Ovary (tissue), 9 donors: ENCODE data around the gene EPN1. TPM values are rescaled to one million over a fixed set of nuclear protein-coding genes. Genes with fewer than 3 reads are reported as not detected.
"Not testable (repeated sequence)": the region's sequence is repeated elsewhere in the genome, so short reads cannot be mapped to it uniquely, and the experiment has no call there.

Experiments
- DNase-seq, 5 donors: peaks; one replicate each; pipeline ENCODE4 v3.0.0-alpha.2; 2019 to 2020
- H3K27ac ChIP-seq, 2 donors: fragments of 200-600 bp; one replicate each; pipeline versions ENCODE4 v1.5.1 to v1.8.0; 2019 to 2022
- H3K27me3 ChIP-seq: fragments of 200-600 bp; one replicate; pipeline ENCODE4 v1.8.0; 2022
- H3K36me3 ChIP-seq: fragments of 200-600 bp; sonication (generic); one replicate; pipeline ENCODE4 v1.5.1; 2019
- H3K4me1 ChIP-seq: one replicate; pipeline ENCODE4 v1.8.1; 2013; ENCODE audit warnings: mild to moderate bottlenecking, moderate library complexity; ENCODE audit not compliant: insufficient read depth
- H3K4me3 ChIP-seq: fragments of 200-600 bp; sonication (generic); one replicate; pipeline ENCODE4 v1.5.1; 2017
- H3K9me3 ChIP-seq, 2 donors: fragments of 200-600 bp in 1 of 2; sonication (generic) in 1 of 2; one replicate each; pipeline versions ENCODE4 v1.5.1 to v1.8.1; 2013 to 2019; ENCODE audit warnings: mild to moderate bottlenecking in 1 of 2, moderate library complexity in 1 of 2
- EP300 ChIP-seq: sonication (generic); formaldehyde crosslinking; IDR thresholded peaks from one replicate; pipeline ENCODE4 v1.6.1; 2017; ENCODE audit warnings: antibody characterized with exemption
- POLR2A ChIP-seq: fragments of 450-650 bp; IDR thresholded peaks from one replicate; pipeline ENCODE4 v1.6.1; 2017; ENCODE audit warnings: antibody characterized with exemption, mild to moderate bottlenecking, moderate library complexity
- WGBS, 3 donors: extraction: QIAGEN DNeasy Blood & Tissue Kit in 1 of 3; methylation state at CpG; one replicate each; pipeline versions ENCODE4 v1.1.5 to v1.1.7; 2013 to 2017; 5-methylcytosine and 5-hydroxymethylcytosine counted together
- intact Hi-C, 4 donors: fragments of 100-400 bp; cut with DNase I; formaldehyde crosslinking; loops; one replicate each; pipeline versions ENCODE4 v1.11.0 to v1.15.1; 2022 to 2023
- polyA plus RNA-seq, 2 donors: library from polyadenylated mRNA; stranded (reverse); fragments of 200-250 nt in 1 of 2; fragments of 350-450 nt in 1 of 2; fragmentation: Illumina TruSeq in 1 of 2; extraction: RNeasy Lipid Tissue Mini Kit (QIAGEN cat#74804) in 1 of 2; gene quantifications; one replicate each; pipeline ENCODE4 v1.2.3, GENCODE V29; 2013 to 2014
- small RNA-seq: library from RNA; depleted of rRNA; stranded (forward); fragments of <200 nt; gene quantifications from one replicate; pipeline ENCODE3, GENCODE V24; 2016
- total RNA-seq, 7 donors: library from RNA; depleted of rRNA in 2 of 7; stranded (reverse); fragments of >200 nt in 2 of 7; fragmentation: NEBNext Ultra II Directional in 3 of 7; extraction: Animal tissue kit (Norgen Biotek cat#: 25700) in 3 of 7; gene quantifications; one replicate each; pipeline versions ENCODE4 v1.1.0 to v1.2.4, GENCODE V29; 2016 to 2023
- TF ChIP-seq, protein P1 (sequence below), 3 donors: fragments of 450-650 bp in 2 of 3; fragments of 200-600 bp in 1 of 3; IDR thresholded peaks; one replicate each; pipeline versions ENCODE4 v1.5.1 to v1.8.0; 2016 to 2022; ENCODE audit warnings: antibody characterized with exemption in 3 of 3, mild to moderate bottlenecking in 1 of 3
- donor health status: DM: no; HTN: no; CAD: no; lungs with moderate emphysema.
- donor health status: DM: no; HTN: no; CAD: no.
- donor health status: Bipolar disorder and iron deficiency.
- donor health status: DM: yes; HTN: yes; CAD: no.
- donor health status: DM: no; HTN: no; CAD: no.
- donor health status: DM: yes; HTN: yes; CAD: no.

Gene EPN1
- total and polyA plus RNA-seq, 9 donors, result 11.0 to 187 (median 116) TPM

DNA sequence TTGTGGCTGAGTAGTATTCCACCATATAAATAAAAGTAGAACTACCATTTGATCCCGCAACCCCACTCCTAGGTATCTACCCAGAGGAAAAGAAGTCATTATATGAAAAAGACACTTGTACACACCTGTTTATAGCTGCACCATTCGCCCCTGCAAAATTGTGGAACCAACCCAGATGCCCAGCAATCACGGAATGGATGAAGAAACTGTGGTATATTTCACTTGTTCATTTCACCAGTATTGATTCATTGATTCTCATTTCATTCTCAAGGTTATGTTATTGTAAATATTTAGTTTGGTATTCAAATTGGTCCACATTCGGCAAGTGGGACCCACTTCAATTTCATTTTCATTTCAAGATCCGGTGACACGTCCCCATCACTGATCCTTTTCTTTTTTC lies 75.7 kb downstream of the EPN1 start:
- Histone ChIP-seq H3K27me3 (no peaks in the 10 kb centered on the region), H3K4me3 (no peak overlapping the region), H3K4me1 (no peaks in the 10 kb centered on the region), H3K27ac (no peak overlapping the region), H3K9me3 (no peaks in the 10 kb centered on the region), H3K36me3 (no peaks in the 10 kb centered on the region)
- TF ChIP-seq POLR2A (no peak), EP300 (no peak)
- TF ChIP-seq, protein P1, sequence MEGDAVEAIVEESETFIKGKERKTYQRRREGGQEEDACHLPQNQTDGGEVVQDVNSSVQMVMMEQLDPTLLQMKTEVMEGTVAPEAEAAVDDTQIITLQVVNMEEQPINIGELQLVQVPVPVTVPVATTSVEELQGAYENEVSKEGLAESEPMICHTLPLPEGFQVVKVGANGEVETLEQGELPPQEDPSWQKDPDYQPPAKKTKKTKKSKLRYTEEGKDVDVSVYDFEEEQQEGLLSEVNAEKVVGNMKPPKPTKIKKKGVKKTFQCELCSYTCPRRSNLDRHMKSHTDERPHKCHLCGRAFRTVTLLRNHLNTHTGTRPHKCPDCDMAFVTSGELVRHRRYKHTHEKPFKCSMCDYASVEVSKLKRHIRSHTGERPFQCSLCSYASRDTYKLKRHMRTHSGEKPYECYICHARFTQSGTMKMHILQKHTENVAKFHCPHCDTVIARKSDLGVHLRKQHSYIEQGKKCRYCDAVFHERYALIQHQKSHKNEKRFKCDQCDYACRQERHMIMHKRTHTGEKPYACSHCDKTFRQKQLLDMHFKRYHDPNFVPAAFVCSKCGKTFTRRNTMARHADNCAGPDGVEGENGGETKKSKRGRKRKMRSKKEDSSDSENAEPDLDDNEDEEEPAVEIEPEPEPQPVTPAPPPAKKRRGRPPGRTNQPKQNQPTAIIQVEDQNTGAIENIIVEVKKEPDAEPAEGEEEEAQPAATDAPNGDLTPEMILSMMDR (IDR thresholded peaks at IDR 0.05), result no peak
- DNase-seq, result no peak
- WGBS, 3 donors, result 82 to 86% (median 85%) methylated on average over 6 of the region's 6 CpGs
- intact Hi-C loops, result no loop called here

GRCh38 chr19:55753401-55753800 lies 78.4 kb downstream of the EPN1 start:
- no peak overlapping the region for H3K4me3 ChIP-seq
- 58 to 73% (median 70%) methylated on average over 3 of the region's 3 CpGs for WGBS, 3 donors
- no peaks in the 10 kb centered on the region for H3K4me1 ChIP-seq

GRCh38 chr19:55756808-55757207 lies 81.8 kb downstream of the EPN1 start:
- H3K9me3 ChIP-seq, H3K36me3 ChIP-seq, H3K27ac ChIP-seq, H3K4me3 ChIP-seq, H3K27me3 ChIP-seq, DNase-seq, intact Hi-C loops, H3K4me1 ChIP-seq: not testable (repeated sequence)
- whole genome bisulfite sequencing, 3 donors, result 77 to 80% (median 78%) methylated on average over 4 of the region's 4 CpGs

More at GRCh38 chr19:55753401-55753800, 78.4 kb downstream of the EPN1 start:
- intact Hi-C loops, result no loop called here
- Histone ChIP-seq H3K27ac (no peak overlapping the region), H3K36me3 (no peaks in the 10 kb centered on the region), H3K9me3 (no peaks in the 10 kb centered on the region), H3K27me3 (no peaks in the 10 kb centered on the region)
- DNase-seq, result no peak
- TF ChIP-seq, protein P1 (IDR thresholded peaks at IDR 0.05), result no peak
- TF ChIP-seq EP300 (no peak), POLR2A (no peak)

GRCh38 chr19:55758797-55759196 lies 83.8 kb downstream of the EPN1 start, which contains the start of gene RFPL4A:
Gene RFPL4A, plus strand, starts transcription at chr19:55759097. Its CDS starts 2,704 bp downstream, at chr19:55761801.
- H3K9me3 ChIP-seq, H3K27ac ChIP-seq, H3K27me3 ChIP-seq, H3K36me3 ChIP-seq, H3K4me1 ChIP-seq, H3K4me3 ChIP-seq, DNase-seq, intact Hi-C loops: not testable (repeated sequence)
- WGBS, 3 donors, result 73 to 85% (median 81%) methylated on average over 2 to 3 of the region's 3 CpGs

Small RNAs within 50 kb of the gene (small RNA-seq; reads per million reads assigned to genes)
- not detected for gene AC010525.2

Other genes with a start within 250 kb of the EPN1 start
- not detected for gene SHISA7, start 231.9 kb upstream of the EPN1 start, total RNA-seq
- not detected for gene SHISA7, start 231.9 kb upstream of the EPN1 start, polyA plus RNA-seq
- 10 to 100 TPM; 21.8 to 39.2 (median 31.7) TPM for gene ISOC2, start 213.6 kb upstream of the EPN1 start, total RNA-seq
- gene ISOC2, start 213.6 kb upstream of the EPN1 start, polyA plus RNA-seq, result 10 to 100 TPM in 1 of 2 donors, 1 to 10 TPM in 1; 1.4 to 39.4 TPM
- gene C19orf85, start 210.5 kb upstream of the EPN1 start, total RNA-seq, result not detected
- gene C19orf85, start 210.5 kb upstream of the EPN1 start, polyA plus RNA-seq, result not detected
- gene ZNF628, start 198.6 kb upstream of the EPN1 start, total RNA-seq, result 10 to 100 TPM in 2 of 7 donors, 1 to 10 TPM in 5; 3.8 to 18.4 (median 8.7) TPM
- gene ZNF628, start 198.6 kb upstream of the EPN1 start, polyA plus RNA-seq, result 1 to 10 TPM in 1 of 2 donors, not detected in 1; 8.7 TPM
- 10 to 100 TPM in 6 of 7 donors, 1 to 10 TPM in 1; 9.2 to 40.4 (median 35.8) TPM for gene NAT14, start 190.0 kb upstream of the EPN1 start, total RNA-seq
- 10 to 100 TPM in 1 of 2 donors, 1 to 10 TPM in 1; 3.2 to 23.5 TPM for gene NAT14, start 190.0 kb upstream of the EPN1 start, polyA plus RNA-seq
- gene SSC5D, start 186.8 kb upstream of the EPN1 start, total RNA-seq, result 10 to 100 TPM in 6 of 7 donors, 1 to 10 TPM in 1; 5.7 to 29.7 (median 21.1) TPM
- gene SSC5D, start 186.8 kb upstream of the EPN1 start, polyA plus RNA-seq, result 10 to 100 TPM; 10.1 to 11.4 TPM
- gene SBK2, start 138.1 kb upstream of the EPN1 start, total RNA-seq, result 1 to 10 TPM in 1 of 7 donors, under 1 TPM in 1, not detected in 5; 0.20 to 1.0 TPM
- not detected for gene SBK2, start 138.1 kb upstream of the EPN1 start, polyA plus RNA-seq
- under 1 TPM in 4 of 7 donors, not detected in 3; 0.17 to 0.34 (median 0.26) TPM for gene SBK3, start 129.7 kb upstream of the EPN1 start, total RNA-seq
- gene SBK3, start 129.7 kb upstream of the EPN1 start, polyA plus RNA-seq, result not detected
- gene ZNF579, start 94.4 kb upstream of the EPN1 start, total RNA-seq, result 10 to 100 TPM in 5 of 7 donors, 1 to 10 TPM in 2; 2.7 to 24.4 (median 16.8) TPM
- gene ZNF579, start 94.4 kb upstream of the EPN1 start, polyA plus RNA-seq, result 10 to 100 TPM in 1 of 2 donors, 1 to 10 TPM in 1; 5.6 to 10.5 TPM
- gene FIZ1, start 75.7 kb upstream of the EPN1 start, total RNA-seq, result 10 to 100 TPM in 5 of 7 donors, 1 to 10 TPM in 2; 3.6 to 22.7 (median 16.6) TPM
- gene FIZ1, start 75.7 kb upstream of the EPN1 start, polyA plus RNA-seq, result 10 to 100 TPM in 1 of 2 donors, 1 to 10 TPM in 1; 9.4 to 11.0 TPM
- 10 to 100 TPM; 13.7 to 22.3 (median 17.8) TPM for gene ZNF524, start 74.9 kb upstream of the EPN1 start, total RNA-seq
- gene ZNF524, start 74.9 kb upstream of the EPN1 start, polyA plus RNA-seq, result 10 to 100 TPM in 1 of 2 donors, under 1 TPM in 1; 0.15 to 28.0 TPM
- 10 to 100 TPM in 5 of 7 donors, 1 to 10 TPM in 2; 4.0 to 20.9 (median 17.6) TPM for gene ZNF865, start 69.6 kb upstream of the EPN1 start, total RNA-seq
- 10 to 100 TPM in 1 of 2 donors, under 1 TPM in 1; 0.42 to 10.5 TPM for gene ZNF865, start 69.6 kb upstream of the EPN1 start, polyA plus RNA-seq
- gene ZNF784, start 50.7 kb upstream of the EPN1 start, total RNA-seq, result 10 to 100 TPM in 4 of 7 donors, 1 to 10 TPM in 3; 6.5 to 16.9 (median 11.7) TPM
- gene ZNF784, start 50.7 kb upstream of the EPN1 start, polyA plus RNA-seq, result 10 to 100 TPM in 1 of 2 donors, 1 to 10 TPM in 1; 6.0 to 12.3 TPM
- gene ZNF580, start 34.2 kb upstream of the EPN1 start, total RNA-seq, result 10 to 100 TPM; 24.9 to 70.6 (median 65.3) TPM
- 10 to 100 TPM; 14.5 to 37.3 TPM for gene ZNF580, start 34.2 kb upstream of the EPN1 start, polyA plus RNA-seq
- gene ZNF581, start 31.6 kb upstream of the EPN1 start, total RNA-seq, result 10 to 100 TPM; 21.9 to 40.2 (median 34.0) TPM
- gene ZNF581, start 31.6 kb upstream of the EPN1 start, polyA plus RNA-seq, result 10 to 100 TPM; 11.2 to 37.0 TPM
- gene CCDC106, start 27.0 kb upstream of the EPN1 start, total RNA-seq, result 10 to 100 TPM; 10.6 to 20.2 (median 14.7) TPM
- gene CCDC106, start 27.0 kb upstream of the EPN1 start, polyA plus RNA-seq, result 10 to 100 TPM in 1 of 2 donors, 1 to 10 TPM in 1; 3.1 to 13.5 TPM
- gene U2AF2, start 20.2 kb upstream of the EPN1 start, total RNA-seq, result 100 to 1,000 TPM in 6 of 7 donors, 10 to 100 TPM in 1; 76.9 to 183 (median 158) TPM
- gene U2AF2, start 20.2 kb upstream of the EPN1 start, polyA plus RNA-seq, result 100 to 1,000 TPM in 1 of 2 donors, 10 to 100 TPM in 1; 27.3 to 135 TPM
- not detected for gene NLRP9, start 63.2 kb downstream of the EPN1 start, total RNA-seq
- gene NLRP9, start 63.2 kb downstream of the EPN1 start, polyA plus RNA-seq, result under 1 TPM; 0.17 to 0.80 TPM
- gene RFPL4A, start 83.9 kb downstream of the EPN1 start, total RNA-seq, result not detected
- gene RFPL4A, start 83.9 kb downstream of the EPN1 start, polyA plus RNA-seq, result not detected
- under 1 TPM in 1 of 7 donors, not detected in 6; 0.54 TPM for gene RFPL4AL1, start 93.9 kb downstream of the EPN1 start, total RNA-seq
- not detected for gene RFPL4AL1, start 93.9 kb downstream of the EPN1 start, polyA plus RNA-seq
- gene NLRP11, start 156.8 kb downstream of the EPN1 start, total RNA-seq, result under 1 TPM in 6 of 7 donors, not detected in 1; 0.08 to 0.62 (median 0.42) TPM
- gene NLRP11, start 156.8 kb downstream of the EPN1 start, polyA plus RNA-seq, result under 1 TPM; 0.13 to 0.51 TPM
- not detected for gene NLRP4, start 161.3 kb downstream of the EPN1 start, total RNA-seq
- gene NLRP4, start 161.3 kb downstream of the EPN1 start, polyA plus RNA-seq, result 1 to 10 TPM in 1 of 2 donors, under 1 TPM in 1; 0.37 to 1.5 TPM